A549 (cell line): ENCODE measurements around the gene AQR.

ENCODE experiments used
- POLR2A ChIP-seq: IDR thresholded peaks from 2 replicates; pipeline ENCODE4 v1.6.1; 2012; ENCODE audit warnings: mild to moderate bottlenecking, low read length
- RFX5 ChIP-seq: fragments of 450-650 bp; IDR thresholded peaks from 2 replicates; pipeline ENCODE4 v1.7.1; 2014; ENCODE audit warnings: antibody characterized with exemption, mild to moderate bottlenecking, moderate library complexity
- TF ChIP-seq, protein P1 (sequence below): fragments of >200 bp; sonication (Bioruptor Twin); formaldehyde crosslinking; IDR thresholded peaks from 3 replicates; pipeline ENCODE4 v1.5.1; 2016
- TF ChIP-seq, protein P2 (sequence below): fragments of 450-650 bp; IDR thresholded peaks from 2 replicates; pipeline ENCODE4 v1.6.1; 2014; ENCODE audit warnings: antibody characterized with exemption

- TF ChIP-seq, protein P1, sequence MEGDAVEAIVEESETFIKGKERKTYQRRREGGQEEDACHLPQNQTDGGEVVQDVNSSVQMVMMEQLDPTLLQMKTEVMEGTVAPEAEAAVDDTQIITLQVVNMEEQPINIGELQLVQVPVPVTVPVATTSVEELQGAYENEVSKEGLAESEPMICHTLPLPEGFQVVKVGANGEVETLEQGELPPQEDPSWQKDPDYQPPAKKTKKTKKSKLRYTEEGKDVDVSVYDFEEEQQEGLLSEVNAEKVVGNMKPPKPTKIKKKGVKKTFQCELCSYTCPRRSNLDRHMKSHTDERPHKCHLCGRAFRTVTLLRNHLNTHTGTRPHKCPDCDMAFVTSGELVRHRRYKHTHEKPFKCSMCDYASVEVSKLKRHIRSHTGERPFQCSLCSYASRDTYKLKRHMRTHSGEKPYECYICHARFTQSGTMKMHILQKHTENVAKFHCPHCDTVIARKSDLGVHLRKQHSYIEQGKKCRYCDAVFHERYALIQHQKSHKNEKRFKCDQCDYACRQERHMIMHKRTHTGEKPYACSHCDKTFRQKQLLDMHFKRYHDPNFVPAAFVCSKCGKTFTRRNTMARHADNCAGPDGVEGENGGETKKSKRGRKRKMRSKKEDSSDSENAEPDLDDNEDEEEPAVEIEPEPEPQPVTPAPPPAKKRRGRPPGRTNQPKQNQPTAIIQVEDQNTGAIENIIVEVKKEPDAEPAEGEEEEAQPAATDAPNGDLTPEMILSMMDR, result no peak
- TF ChIP-seq RFX5 (no peak), POLR2A (no peak)
- TF ChIP-seq, protein P2, sequence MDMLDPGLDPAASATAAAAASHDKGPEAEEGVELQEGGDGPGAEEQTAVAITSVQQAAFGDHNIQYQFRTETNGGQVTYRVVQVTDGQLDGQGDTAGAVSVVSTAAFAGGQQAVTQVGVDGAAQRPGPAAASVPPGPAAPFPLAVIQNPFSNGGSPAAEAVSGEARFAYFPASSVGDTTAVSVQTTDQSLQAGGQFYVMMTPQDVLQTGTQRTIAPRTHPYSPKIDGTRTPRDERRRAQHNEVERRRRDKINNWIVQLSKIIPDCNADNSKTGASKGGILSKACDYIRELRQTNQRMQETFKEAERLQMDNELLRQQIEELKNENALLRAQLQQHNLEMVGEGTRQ, result no peak
Observed at GRCh38 chr15:34933432-34933975, 36.0 kb downstream of the AQR start.
